HCT116 (cell line): ENCODE results near the gene CDH16. TPM values are rescaled to one million over a fixed set of nuclear protein-coding genes. Genes with fewer than 3 reads are reported as not detected.

ENCODE experiments used
- ATAC-seq: fragments of 200-7000 bp; cut with Tn5 transposase; 2 replicates; pipeline ENCODE4 v1.9.1; 2020; ENCODE audit warnings: mild to moderate bottlenecking, moderate library complexity
- BruUV-seq: library from RNA; stranded (reverse); fragments of 400-500 nt; replicated peaks from 2 replicates; lab custom pipeline; 2021; lab: Mats Ljungman, UMichigan
- CTCF ChIA-PET: fragments of 300-600 bp; sonication (Branson Sonifier 250); formaldehyde crosslinking; loops from one replicate; lab custom pipeline; 2021; ENCODE audit warnings: antibody characterized with exemption; lab: Charles Lee
- POLR2A ChIA-PET: fragments of 300-600, 350-600 bp; sonication (Branson Sonifier 250); formaldehyde crosslinking; loops from one replicate; lab custom pipeline; 2021; ENCODE audit warnings: antibody characterized with exemption; lab: Charles Lee
- RAD21 ChIA-PET, 2 experiments: fragments of 300-600 bp; sonication (Branson Sonifier 250); formaldehyde crosslinking; loops; one replicate each; lab custom pipeline; 2023; ENCODE audit warnings: low total read pairs in 2 of 2; ENCODE audit not compliant: uncharacterized antibody in 2 of 2, unreplicated experiment in 2 of 2, low non-redundant PET in 1 of 2; lab: Charles Lee
- DNase-seq: peaks from one replicate; pipeline ENCODE4 v3.0.0-alpha.2; 2010; ENCODE audit warnings: low read depth, low spot score
- H2AFZ ChIP-seq: fragments of 200-600 bp; shearing (Covaris generic), sonication (generic); 2 replicates; pipeline ENCODE4 v1.6.1; 2017; ENCODE audit warnings: low read depth, mixed run types, mixed read lengths, antibody characterized with exemption, low read length; ENCODE audit not compliant: poor library complexity, severe bottlenecking
- H3K27ac ChIP-seq: 2 replicates; pipeline ENCODE4 v1.5.1; 2012; ENCODE audit warnings: low read depth, low read length
- H3K27me3 ChIP-seq: fragments of 200-600 bp; sonication (generic); 2 replicates; pipeline ENCODE4 v1.6.1; 2016; ENCODE audit warnings: mixed run types, low read length, mixed read lengths; ENCODE audit not compliant: insufficient read depth
- H3K36me3 ChIP-seq, 2 experiments: fragments of 200-500 bp in 1 of 2; fragments of 200-600 bp in 1 of 2; sonication (Bioruptor generic) in 1 of 2; sonication (generic) in 1 of 2; 2 replicates each; pipeline versions ENCODE4 v1.5.1 to v1.6.1; 2014 to 2016; ENCODE audit warnings: low read length in 2 of 2, inconsistent platforms in 1 of 2, mixed read lengths in 1 of 2, mixed run types in 1 of 2; ENCODE audit not compliant: insufficient read depth in 2 of 2, control insufficient read depth in 1 of 2
- H3K4me1 ChIP-seq, 2 experiments: fragments of 200-600 bp in 1 of 2; sonication (generic) in 1 of 2; 2 replicates each; pipeline versions ENCODE4 v1.5.1 to v1.6.1; 2012 to 2017; ENCODE audit warnings: low read length in 2 of 2, inconsistent platforms in 1 of 2, mild to moderate bottlenecking in 1 of 2, mixed read lengths in 1 of 2, mixed run types in 1 of 2, moderate library complexity in 1 of 2; ENCODE audit not compliant: insufficient read depth in 2 of 2, control insufficient read depth in 1 of 2
- H3K4me2 ChIP-seq: fragments of 200-600 bp; sonication (generic); 2 replicates; pipeline ENCODE4 v1.6.1; 2017; ENCODE audit warnings: mixed run types, low read length, mixed read lengths
- H3K4me3 ChIP-seq, 2 experiments: fragments of 200-600 bp in 1 of 2; sonication (generic) in 1 of 2; replicated peaks in 1 of 2; 2 replicates each; pipeline ENCODE4 v1.5.1; 2011 to 2016; ENCODE audit warnings: low read length in 2 of 2, control low read depth in 1 of 2, low read depth in 1 of 2, mild to moderate bottlenecking in 1 of 2, mixed read lengths in 1 of 2, mixed run types in 1 of 2
- H3K79me2 ChIP-seq: fragments of 200-600 bp; sonication (generic); 2 replicates; pipeline ENCODE4 v1.6.1; 2017; ENCODE audit warnings: mild to moderate bottlenecking, mixed run types, low read length, moderate library complexity, mixed read lengths; ENCODE audit not compliant: insufficient read depth
- H3K9ac ChIP-seq: fragments of 200-600 bp; sonication (generic); 2 replicates; pipeline ENCODE4 v1.6.1; 2016; ENCODE audit warnings: low read length, mixed read lengths
- H3K9me2 ChIP-seq: fragments of 200-600 bp; sonication (generic), shearing (Covaris generic); 2 replicates; pipeline ENCODE4 v1.6.1; 2017; ENCODE audit warnings: mixed run types, mild to moderate bottlenecking, moderate library complexity; ENCODE audit not compliant: insufficient read depth
- H3K9me3 ChIP-seq, 2 experiments: fragments of 200-500 bp in 1 of 2; fragments of 200-600 bp in 1 of 2; sonication (Bioruptor generic) in 1 of 2; sonication (generic) in 1 of 2; 2 replicates each; pipeline ENCODE4 v1.6.1; 2014 to 2017; ENCODE audit warnings: low read length in 2 of 2, mixed read lengths in 2 of 2, inconsistent platforms in 1 of 2, low read depth in 1 of 2, mild to moderate bottlenecking in 1 of 2, mixed run types in 1 of 2, moderate library complexity in 1 of 2; ENCODE audit not compliant: control insufficient read depth in 1 of 2, insufficient read depth in 1 of 2
- H4K20me1 ChIP-seq: fragments of 200-600 bp; sonication (generic), shearing (Covaris generic); 2 replicates; pipeline ENCODE4 v1.6.1; 2017; ENCODE audit warnings: mixed run types, mild to moderate bottlenecking, moderate library complexity; ENCODE audit not compliant: insufficient read depth
- CBX3 ChIP-seq: IDR thresholded peaks from 2 replicates; pipeline ENCODE4 v1.6.1; 2012; ENCODE audit warnings: low read depth
- CEBPB ChIP-seq: IDR thresholded peaks from 2 replicates; pipeline ENCODE4 v1.6.1; 2012; ENCODE audit warnings: low read depth
- EGR1 ChIP-seq: IDR thresholded peaks from 2 replicates; pipeline ENCODE4 v1.6.1; 2012; ENCODE audit warnings: low read depth
- ELF1 ChIP-seq: IDR thresholded peaks from 2 replicates; pipeline ENCODE4 v1.6.1; 2012; ENCODE audit warnings: low read depth, borderline replicate concordance
- EZH2 ChIP-seq: fragments of 200-600 bp; sonication (generic); IDR thresholded peaks from 2 replicates; pipeline ENCODE4 v1.6.1; 2017; ENCODE audit warnings: antibody characterized with exemption, mixed run types
- EZH2phosphoT487 ChIP-seq: fragments of 200-600 bp; IDR thresholded peaks from 2 replicates; pipeline ENCODE4 v1.6.1; 2018; ENCODE audit warnings: antibody characterized with exemption, borderline replicate concordance
- FOSL1 ChIP-seq: IDR thresholded peaks from 2 replicates; pipeline ENCODE4 v1.6.1; 2012; ENCODE audit warnings: low read depth
- JUND ChIP-seq: IDR thresholded peaks from 2 replicates; pipeline ENCODE4 v1.6.1; 2012
- POLR2A ChIP-seq: IDR thresholded peaks from 2 replicates; pipeline ENCODE4 v1.7.0; 2011; ENCODE audit warnings: borderline replicate concordance; ENCODE audit not compliant: insufficient read depth, insufficient read length; ENCODE audit errors: extremely low read depth
- POLR2AphosphoS5 ChIP-seq: IDR thresholded peaks from 2 replicates; pipeline ENCODE4 v1.6.1; 2011; ENCODE audit warnings: mild to moderate bottlenecking, low read depth, low read length, moderate library complexity
- RAD21 ChIP-seq: IDR thresholded peaks from 2 replicates; pipeline ENCODE4 v1.6.1; 2012; ENCODE audit warnings: low read depth, mild to moderate bottlenecking
- SIN3A ChIP-seq: IDR thresholded peaks from 2 replicates; pipeline ENCODE4 v1.6.1; 2012; ENCODE audit warnings: low read depth
- SP1 ChIP-seq: IDR thresholded peaks from 2 replicates; pipeline ENCODE4 v1.6.1; 2012; ENCODE audit warnings: low read depth
- TCF7L2 ChIP-seq: IDR thresholded peaks from 2 replicates; pipeline ENCODE4 v1.7.0; 2011; ENCODE audit warnings: borderline replicate concordance, inconsistent platforms; ENCODE audit not compliant: insufficient read depth, insufficient read length; ENCODE audit errors: extremely low read depth
- YY1 ChIP-seq: IDR thresholded peaks from 2 replicates; pipeline ENCODE4 v1.6.1; 2011; ENCODE audit warnings: low read length, low read depth, moderate library complexity, mild to moderate bottlenecking; ENCODE audit not compliant: insufficient replicate concordance; ENCODE audit errors: extremely low read depth
- ZNF274 ChIP-seq: fragments of 200-500 bp; sonication (Bioruptor generic); IDR thresholded peaks from 2 replicates; pipeline ENCODE4 v1.6.1; 2014; ENCODE audit warnings: mild to moderate bottlenecking, low read depth, low read length, inconsistent platforms
- intact Hi-C: fragments of 100-400 bp; cut with micrococcal nuclease; formaldehyde crosslinking; loops from 2 replicates; pipeline ENCODE4 v1.10.0; 2022
- total RNA-seq: library from RNA; stranded (reverse); gene quantifications from one replicate; pipeline ENCODE4 v1.2.1, GENCODE V29; 2021; ENCODE audit not compliant: unreplicated experiment
- TF ChIP-seq, protein P1 (sequence below): IDR thresholded peaks from 2 replicates; pipeline ENCODE4 v1.6.1; 2012; ENCODE audit warnings: low read depth
- TF ChIP-seq, protein P2 (sequence below): IDR thresholded peaks from 2 replicates; pipeline ENCODE4 v1.6.1; 2012
- TF ChIP-seq, protein P3 (sequence below): IDR thresholded peaks from 2 replicates; pipeline ENCODE4 v1.6.1; 2012

CDH16 gene
- total RNA-seq, 1 experiment from 2014 or later = not detected

DNA sequence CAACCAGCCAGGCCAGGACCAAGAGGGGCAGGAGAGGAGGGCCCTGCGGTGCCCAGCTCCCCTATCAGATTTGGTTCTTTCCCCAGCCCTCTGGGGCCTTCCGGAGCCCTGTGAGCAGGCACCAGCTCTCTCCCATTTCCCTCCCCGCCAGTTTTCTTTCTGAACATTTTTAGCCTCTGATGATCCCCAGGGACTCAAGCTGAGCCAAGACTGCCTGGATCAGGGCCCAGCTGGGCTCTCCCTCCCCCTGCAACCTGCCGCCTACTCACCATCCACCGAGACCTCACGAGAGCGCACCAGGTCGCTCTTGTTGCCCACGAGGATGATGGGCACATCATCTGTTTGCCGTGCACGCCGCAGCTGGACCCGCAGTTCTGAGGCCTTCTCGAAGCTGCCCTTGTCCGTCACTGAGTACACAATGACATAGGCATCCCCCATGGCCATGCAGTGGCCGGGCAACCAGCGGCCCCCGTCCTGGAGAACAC lies 4.6 kb upstream of the CDH16 start:
- Histone ChIP-seq H3K9me2 (no peaks in the 10 kb centered on the region), H3K4me3 (no peak overlapping the region), H3K36me3 (no peaks in the 10 kb centered on the region), H4K20me1 (no peaks in the 10 kb centered on the region), H3K4me2 (no peak overlapping the region), H3K9ac (no peak overlapping the region), H2AFZ (no peak overlapping the region), H3K27ac (no peak overlapping the region), H3K79me2 (no peaks in the 10 kb centered on the region), H3K27me3 (no peaks in the 10 kb centered on the region), H3K9me3 (no peaks in the 10 kb centered on the region), H3K4me1 (peaks cover 18 to 37% of the 10 kb centered on the region in 2 experiments)
- TF ChIP-seq JUND (no peak), EGR1 (no peak), FOSL1 (no peak), POLR2AphosphoS5 (no peak), RAD21 (no peak), POLR2A (no peak), ELF1 (no peak), EZH2 (no peak), CBX3 (no peak), TCF7L2 (no peak), CEBPB (no peak), SP1 (no peak), SIN3A (no peak), ZNF274 (no peak), YY1 (no peak), EZH2phosphoT487 (no peak)
- TF ChIP-seq, protein P1, sequence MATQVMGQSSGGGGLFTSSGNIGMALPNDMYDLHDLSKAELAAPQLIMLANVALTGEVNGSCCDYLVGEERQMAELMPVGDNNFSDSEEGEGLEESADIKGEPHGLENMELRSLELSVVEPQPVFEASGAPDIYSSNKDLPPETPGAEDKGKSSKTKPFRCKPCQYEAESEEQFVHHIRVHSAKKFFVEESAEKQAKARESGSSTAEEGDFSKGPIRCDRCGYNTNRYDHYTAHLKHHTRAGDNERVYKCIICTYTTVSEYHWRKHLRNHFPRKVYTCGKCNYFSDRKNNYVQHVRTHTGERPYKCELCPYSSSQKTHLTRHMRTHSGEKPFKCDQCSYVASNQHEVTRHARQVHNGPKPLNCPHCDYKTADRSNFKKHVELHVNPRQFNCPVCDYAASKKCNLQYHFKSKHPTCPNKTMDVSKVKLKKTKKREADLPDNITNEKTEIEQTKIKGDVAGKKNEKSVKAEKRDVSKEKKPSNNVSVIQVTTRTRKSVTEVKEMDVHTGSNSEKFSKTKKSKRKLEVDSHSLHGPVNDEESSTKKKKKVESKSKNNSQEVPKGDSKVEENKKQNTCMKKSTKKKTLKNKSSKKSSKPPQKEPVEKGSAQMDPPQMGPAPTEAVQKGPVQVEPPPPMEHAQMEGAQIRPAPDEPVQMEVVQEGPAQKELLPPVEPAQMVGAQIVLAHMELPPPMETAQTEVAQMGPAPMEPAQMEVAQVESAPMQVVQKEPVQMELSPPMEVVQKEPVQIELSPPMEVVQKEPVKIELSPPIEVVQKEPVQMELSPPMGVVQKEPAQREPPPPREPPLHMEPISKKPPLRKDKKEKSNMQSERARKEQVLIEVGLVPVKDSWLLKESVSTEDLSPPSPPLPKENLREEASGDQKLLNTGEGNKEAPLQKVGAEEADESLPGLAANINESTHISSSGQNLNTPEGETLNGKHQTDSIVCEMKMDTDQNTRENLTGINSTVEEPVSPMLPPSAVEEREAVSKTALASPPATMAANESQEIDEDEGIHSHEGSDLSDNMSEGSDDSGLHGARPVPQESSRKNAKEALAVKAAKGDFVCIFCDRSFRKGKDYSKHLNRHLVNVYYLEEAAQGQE = no peak
- TF ChIP-seq, protein P2, sequence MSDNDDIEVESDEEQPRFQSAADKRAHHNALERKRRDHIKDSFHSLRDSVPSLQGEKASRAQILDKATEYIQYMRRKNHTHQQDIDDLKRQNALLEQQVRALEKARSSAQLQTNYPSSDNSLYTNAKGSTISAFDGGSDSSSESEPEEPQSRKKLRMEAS = no peak
- TF ChIP-seq, protein P3, sequence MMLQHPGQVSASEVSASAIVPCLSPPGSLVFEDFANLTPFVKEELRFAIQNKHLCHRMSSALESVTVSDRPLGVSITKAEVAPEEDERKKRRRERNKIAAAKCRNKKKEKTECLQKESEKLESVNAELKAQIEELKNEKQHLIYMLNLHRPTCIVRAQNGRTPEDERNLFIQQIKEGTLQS = no peak
- intact Hi-C loops = no loop called here
- ATAC-seq (no peak), DNase-seq (no peak)
- CTCF ChIA-PET = interaction anchor here (1.1 kb wide), 1 partner anchor 13 kb away, joined by 3 read pairs; no protein-coding TSS in a partner anchor
- POLR2A ChIA-PET = no interaction called here
- RAD21 ChIA-PET = no interaction called here
- BruUV-seq = no TSS peak
